Measurements from ENCODE around the gene OTUB1.

- TF ChIP-seq, protein P1, sequence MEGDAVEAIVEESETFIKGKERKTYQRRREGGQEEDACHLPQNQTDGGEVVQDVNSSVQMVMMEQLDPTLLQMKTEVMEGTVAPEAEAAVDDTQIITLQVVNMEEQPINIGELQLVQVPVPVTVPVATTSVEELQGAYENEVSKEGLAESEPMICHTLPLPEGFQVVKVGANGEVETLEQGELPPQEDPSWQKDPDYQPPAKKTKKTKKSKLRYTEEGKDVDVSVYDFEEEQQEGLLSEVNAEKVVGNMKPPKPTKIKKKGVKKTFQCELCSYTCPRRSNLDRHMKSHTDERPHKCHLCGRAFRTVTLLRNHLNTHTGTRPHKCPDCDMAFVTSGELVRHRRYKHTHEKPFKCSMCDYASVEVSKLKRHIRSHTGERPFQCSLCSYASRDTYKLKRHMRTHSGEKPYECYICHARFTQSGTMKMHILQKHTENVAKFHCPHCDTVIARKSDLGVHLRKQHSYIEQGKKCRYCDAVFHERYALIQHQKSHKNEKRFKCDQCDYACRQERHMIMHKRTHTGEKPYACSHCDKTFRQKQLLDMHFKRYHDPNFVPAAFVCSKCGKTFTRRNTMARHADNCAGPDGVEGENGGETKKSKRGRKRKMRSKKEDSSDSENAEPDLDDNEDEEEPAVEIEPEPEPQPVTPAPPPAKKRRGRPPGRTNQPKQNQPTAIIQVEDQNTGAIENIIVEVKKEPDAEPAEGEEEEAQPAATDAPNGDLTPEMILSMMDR (conservative IDR thresholded peaks at IDR 0.05 in 1 of 2, IDR thresholded peaks at IDR 0.05 in 1 of 2; ENCODE audit: extremely low read depth in 1 of 2, insufficient read depth in 1 of 2, low read depth in 1 of 2, low read length in 2 of 2) = no peak
- TF ChIP-seq EZH2 (IDR thresholded peaks at IDR 0.05; ENCODE audit: borderline replicate concordance, low read length) = no peak
These were observed 14.7 kb downstream of the OTUB1 start for GRCh38 chr11:64000740-64001483.

Data from mammary epithelial cell (primary cell).